Astrocyte (in vitro differentiated cells and primary cell): ENCODE measurements around the gene ATP6V1E1. TPM values are rescaled to one million over a fixed set of nuclear protein-coding genes. Genes with fewer than 3 reads are reported as not detected.

Source experiments
- DNase-seq: peaks from one replicate; pipeline ENCODE4 v3.0.0-alpha.2; 2010; ENCODE audit warnings: low read depth
- FAIRE-seq: peaks from 2 replicates; lab custom pipeline; 2011; peaks lifted over from hg19 to GRCh38; lab: Jason Lieb, UNC
- H2AFZ ChIP-seq: 2 replicates; pipeline ENCODE4 v1.6.0; 2012; ENCODE audit warnings: low read depth, low read length, inconsistent platforms
- H3K27ac ChIP-seq: 2 replicates; pipeline ENCODE4 v1.5.1; 2011; ENCODE audit warnings: low read depth, low read length, inconsistent platforms
- H3K27me3 ChIP-seq: 2 replicates; pipeline ENCODE4 v1.6.0; 2011; ENCODE audit warnings: low read length, inconsistent platforms; ENCODE audit not compliant: insufficient read depth
- H3K36me3 ChIP-seq: 2 replicates; pipeline ENCODE4 v1.5.1; 2011; ENCODE audit warnings: low read length, inconsistent platforms; ENCODE audit not compliant: insufficient read depth
- H3K4me1 ChIP-seq: 2 replicates; pipeline ENCODE4 v1.5.1; 2011; ENCODE audit warnings: low read length, inconsistent platforms; ENCODE audit not compliant: insufficient read depth
- H3K4me2 ChIP-seq: 2 replicates; pipeline ENCODE4 v1.6.0; 2012; ENCODE audit warnings: low read length, inconsistent platforms
- H3K4me3 ChIP-seq: 2 replicates; pipeline ENCODE4 v1.5.1; 2011; ENCODE audit warnings: low read depth, mild to moderate bottlenecking, low read length, inconsistent platforms; ENCODE audit not compliant: insufficient read depth
- H3K79me2 ChIP-seq: 2 replicates; pipeline ENCODE4 v1.6.0; 2012; ENCODE audit warnings: mild to moderate bottlenecking, low read length, inconsistent platforms; ENCODE audit not compliant: insufficient read depth
- H3K9ac ChIP-seq: 2 replicates; pipeline ENCODE4 v1.6.0; 2012; ENCODE audit warnings: mild to moderate bottlenecking, low read length, inconsistent platforms
- H3K9me3 ChIP-seq: 2 replicates; pipeline ENCODE4 v1.5.1; 2012; ENCODE audit warnings: low read depth, mild to moderate bottlenecking, low read length, inconsistent platforms; ENCODE audit not compliant: insufficient read depth
- H4K20me1 ChIP-seq: 2 replicates; pipeline ENCODE4 v1.6.0; 2012; ENCODE audit warnings: low read length, inconsistent platforms; ENCODE audit not compliant: insufficient read depth
- H3K27ac Mint-ChIP-seq: one replicate; pipeline ENCODE4 v1.8.0; 2021; ENCODE audit warnings: mild to moderate bottlenecking, mixed read lengths; ENCODE audit not compliant: unreplicated experiment
- H3K27me3 Mint-ChIP-seq: one replicate; pipeline ENCODE4 v1.8.0; 2021; ENCODE audit warnings: low read depth, mixed read lengths; ENCODE audit not compliant: unreplicated experiment
- H3K36me3 Mint-ChIP-seq: one replicate; pipeline ENCODE4 v1.8.0; 2021; ENCODE audit warnings: low read depth, mixed read lengths; ENCODE audit not compliant: unreplicated experiment
- H3K4me1 Mint-ChIP-seq: one replicate; pipeline ENCODE4 v1.8.0; 2021; ENCODE audit warnings: low read depth, mixed read lengths; ENCODE audit not compliant: unreplicated experiment
- H3K4me3 Mint-ChIP-seq: one replicate; pipeline ENCODE4 v1.8.0; 2021; ENCODE audit warnings: mild to moderate bottlenecking, moderate library complexity, mixed read lengths; ENCODE audit not compliant: unreplicated experiment
- H3K9me3 Mint-ChIP-seq: one replicate; pipeline ENCODE4 v1.8.0; 2021; ENCODE audit warnings: mild to moderate bottlenecking, mixed read lengths; ENCODE audit not compliant: unreplicated experiment
- CTCF ChIP-seq: IDR thresholded peaks from 2 replicates; pipeline ENCODE4 v1.5.1; 2011; ENCODE audit warnings: low read depth, mild to moderate bottlenecking, inconsistent platforms, low read length, moderate library complexity; ENCODE audit not compliant: insufficient read depth
- EZH2 ChIP-seq: IDR thresholded peaks from 2 replicates; pipeline ENCODE4 v1.6.1; 2012; ENCODE audit warnings: mild to moderate bottlenecking, low read length, inconsistent platforms; ENCODE audit not compliant: insufficient read depth
- total RNA-seq: library from RNA; stranded (reverse); gene quantifications from 2 replicates; pipeline ENCODE4 v1.2.1, GENCODE V29; 2021

Gene ATP6V1E1
- total RNA-seq, 1 donor from 2014 or later: 160 TPM

- Mint-ChIP-seq H3K9me3 (no peaks in the 10 kb centered on the region), H3K27me3 (peaks cover 8% of the 10 kb centered on the region), H3K27ac (no peak overlapping the region), H3K4me1 (no peaks in the 10 kb centered on the region), H3K4me3 (no peak overlapping the region), H3K36me3 (peaks cover 2% of the 10 kb centered on the region)
- DNase-seq (no peak), FAIRE-seq (no peak)
- Histone ChIP-seq H3K36me3 (no peaks in the 10 kb centered on the region), H3K4me3 (no peak overlapping the region), H3K4me2 (no peak overlapping the region), H3K9ac (no peak overlapping the region), H4K20me1 (no peaks in the 10 kb centered on the region), H3K27me3 (no peaks in the 10 kb centered on the region), H3K9me3 (no peaks in the 10 kb centered on the region), H3K27ac (no peak overlapping the region), H2AFZ (no peak overlapping the region), H3K79me2 (no peaks in the 10 kb centered on the region), H3K4me1 (peaks cover 2% of the 10 kb centered on the region)
- TF ChIP-seq CTCF: no peak
- TF ChIP-seq EZH2: no peak
Observed at GRCh38 chr22:17583151-17583550, 45.4 kb downstream of the ATP6V1E1 start.

- Mint-ChIP-seq H3K27ac (no peak overlapping the region), H3K27me3 (peaks cover 8% of the 10 kb centered on the region), H3K4me1 (no peaks in the 10 kb centered on the region), H3K36me3 (peaks cover 2% of the 10 kb centered on the region), H3K9me3 (no peaks in the 10 kb centered on the region), H3K4me3 (no peak overlapping the region)
- Histone ChIP-seq H3K27me3 (no peaks in the 10 kb centered on the region), H3K9ac (no peak overlapping the region), H2AFZ (no peak overlapping the region), H3K36me3 (no peaks in the 10 kb centered on the region), H3K4me1 (peaks cover 4% of the 10 kb centered on the region), H4K20me1 (no peaks in the 10 kb centered on the region), H3K9me3 (no peaks in the 10 kb centered on the region), H3K79me2 (no peaks in the 10 kb centered on the region), H3K27ac (no peak overlapping the region), H3K4me2 (no peak overlapping the region), H3K4me3 (no peak overlapping the region)
- TF ChIP-seq CTCF: no peak
- no peak for TF ChIP-seq EZH2
- FAIRE-seq (no peak), DNase-seq (no peak)
Observed at GRCh38 chr22:17581631-17582030, 46.9 kb downstream of the ATP6V1E1 start.

GRCh38 chr22:17581056-17581455, 47.5 kb downstream of the ATP6V1E1 start:
- no peak overlapping the region for H3K27ac Mint-ChIP-seq

More at GRCh38 chr22:17581056-17581455, 47.5 kb downstream of the ATP6V1E1 start:
- Mint-ChIP-seq H3K4me3 (no peak overlapping the region), H3K4me1 (no peaks in the 10 kb centered on the region), H3K27me3 (peaks cover 8% of the 10 kb centered on the region), H3K36me3 (peaks cover 2% of the 10 kb centered on the region), H3K9me3 (no peaks in the 10 kb centered on the region)
- no peak overlapping the region for H3K4me3 ChIP-seq
- H4K20me1 ChIP-seq: no peaks in the 10 kb centered on the region
- H3K36me3 ChIP-seq: no peaks in the 10 kb centered on the region
- no peaks in the 10 kb centered on the region for H3K27me3 ChIP-seq
- DNase-seq (no peak), FAIRE-seq (no peak)
- no peak overlapping the region for H3K27ac ChIP-seq
- H2AFZ ChIP-seq: no peak overlapping the region
- TF ChIP-seq EZH2 (no peak), CTCF (no peak)
- no peaks in the 10 kb centered on the region for H3K79me2 ChIP-seq
- H3K4me2 ChIP-seq: no peak overlapping the region
- no peak overlapping the region for H3K9ac ChIP-seq
- H3K9me3 ChIP-seq: no peaks in the 10 kb centered on the region
- peaks cover 9% of the 10 kb centered on the region for H3K4me1 ChIP-seq
